Endothelial cell of umbilical vein (primary cell): ENCODE data around the gene SAMD4A. TPM values are rescaled to one million over a fixed set of nuclear protein-coding genes. Genes with fewer than 3 reads are reported as not detected.

Experiments used
- BruUV-seq: library from RNA; stranded (reverse); fragments of 400-500 nt; replicated peaks from 2 replicates; lab custom pipeline; 2021; lab: Mats Ljungman, UMichigan
- CTCF ChIA-PET: fragments of 300-600, 350-600 bp; sonication (Branson Sonifier 250); formaldehyde crosslinking; loops from one replicate; lab custom pipeline; 2021; ENCODE audit warnings: antibody characterized with exemption, inconsistent platforms; lab: Charles Lee
- POLR2A ChIA-PET: fragments of 300-600, 350-600 bp; sonication (Branson Sonifier 250); formaldehyde crosslinking; loops from one replicate; lab custom pipeline; 2021; ENCODE audit warnings: antibody characterized with exemption, inconsistent platforms; lab: Charles Lee
- DNase-seq: peaks from one replicate; pipeline ENCODE4 v3.0.0-alpha.2; 2011; ENCODE audit warnings: low read depth, low spot score
- FAIRE-seq: peaks from 2 replicates; lab custom pipeline; 2011; peaks lifted over from hg19 to GRCh38; lab: Jason Lieb, UNC
- H2AFZ ChIP-seq: 2 replicates; pipeline ENCODE4 v1.6.0; 2012; ENCODE audit warnings: low read depth, low read length, control low read depth, inconsistent platforms
- H3K27ac ChIP-seq: 2 replicates; pipeline ENCODE4 v1.5.1; 2011; ENCODE audit warnings: low read depth, mild to moderate bottlenecking, control low read depth, low read length, moderate library complexity; ENCODE audit not compliant: insufficient read depth
- H3K27me3 ChIP-seq, 2 experiments: 2 replicates each; pipeline versions ENCODE4 v1.6.0 to v1.6.1; 2011; ENCODE audit warnings: low read length in 2 of 2, mixed read lengths in 1 of 2; ENCODE audit not compliant: control insufficient read depth in 2 of 2, insufficient read depth in 2 of 2
- H3K36me3 ChIP-seq, 2 experiments: 2 replicates in 1 of 2; 3 replicates in 1 of 2; pipeline ENCODE4 v1.5.1; 2011; ENCODE audit warnings: low read length in 2 of 2, mild to moderate bottlenecking in 1 of 2, moderate library complexity in 1 of 2; ENCODE audit not compliant: control insufficient read depth in 2 of 2, insufficient read depth in 2 of 2; ENCODE audit errors: extremely low read depth in 1 of 2
- H3K4me1 ChIP-seq: 3 replicates; pipeline ENCODE4 v1.5.1; 2011; ENCODE audit warnings: mild to moderate bottlenecking, low read length; ENCODE audit not compliant: control insufficient read depth, insufficient read depth; ENCODE audit errors: extremely low read depth
- H3K4me2 ChIP-seq: 2 replicates; pipeline ENCODE4 v1.6.1; 2011; ENCODE audit warnings: low read length, control low read depth, mixed read lengths; ENCODE audit not compliant: insufficient read depth
- H3K4me3 ChIP-seq, 3 experiments: fragments of 200-600 bp in 1 of 3; sonication (generic), shearing (Covaris generic) in 1 of 3; replicated peaks in 1 of 3; 2 replicates each; pipeline ENCODE4 v1.5.1; 2011 to 2016; ENCODE audit warnings: control low read depth in 3 of 3, low read length in 3 of 3, mild to moderate bottlenecking in 2 of 3, inconsistent platforms in 1 of 3, low read depth in 1 of 3, moderate library complexity in 1 of 3; ENCODE audit not compliant: insufficient read depth in 1 of 3
- H3K79me2 ChIP-seq: 2 replicates; pipeline ENCODE4 v1.6.0; 2012; ENCODE audit warnings: low read length, inconsistent platforms; ENCODE audit not compliant: control insufficient read depth, insufficient read depth
- H3K9ac ChIP-seq: replicated peaks from 2 replicates; pipeline ENCODE3; 2011; ENCODE audit warnings: low read length, control low read depth; ENCODE audit not compliant: insufficient read depth; ENCODE audit errors: extremely low read depth
- H3K9me1 ChIP-seq: replicated peaks from 3 replicates; pipeline ENCODE4 v1.6.0; 2011; ENCODE audit warnings: mild to moderate bottlenecking, low read length; ENCODE audit not compliant: control insufficient read depth, insufficient read depth; ENCODE audit errors: extremely low read depth
- H3K9me3 ChIP-seq: replicated peaks from 2 replicates; pipeline ENCODE4 v1.5.1; 2012; ENCODE audit warnings: low read length, inconsistent platforms; ENCODE audit not compliant: control insufficient read depth, insufficient read depth
- H4K20me1 ChIP-seq: replicated peaks from 2 replicates; pipeline ENCODE3; 2011; ENCODE audit warnings: mild to moderate bottlenecking, low read length; ENCODE audit not compliant: control insufficient read depth, insufficient read depth; ENCODE audit errors: extremely low read depth
- CTCF ChIP-seq, 2 donors: IDR thresholded peaks; 1 replicate in 1 of 2; 2 replicates in 1 of 2; pipeline ENCODE4 v1.5.1; 2011; ENCODE audit warnings: low read length in 2 of 2, mild to moderate bottlenecking in 2 of 2, moderate library complexity in 2 of 2, control low read depth in 1 of 2, inconsistent platforms in 1 of 2, low read depth in 1 of 2; ENCODE audit not compliant: insufficient read depth in 1 of 2; ENCODE audit errors: extremely low read depth in 1 of 2
- EZH2 ChIP-seq: IDR thresholded peaks from 2 replicates; pipeline ENCODE4 v1.6.1; 2012; ENCODE audit warnings: borderline replicate concordance, low read depth, mild to moderate bottlenecking, moderate library complexity, low read length, inconsistent platforms; ENCODE audit not compliant: severe bottlenecking
- FOS ChIP-seq: IDR thresholded peaks from 2 replicates; pipeline ENCODE4 v1.6.1; 2011; ENCODE audit warnings: mild to moderate bottlenecking, low read length, moderate library complexity, borderline replicate concordance; ENCODE audit not compliant: insufficient read depth
- GATA2 ChIP-seq: IDR thresholded peaks from 2 replicates; pipeline ENCODE4 v1.7.0; 2011; ENCODE audit warnings: low read depth, mild to moderate bottlenecking, moderate library complexity, mixed read lengths, low read length; ENCODE audit not compliant: insufficient read length, insufficient read depth
- JUN ChIP-seq: IDR thresholded peaks from 2 replicates; pipeline ENCODE4 v1.6.1; 2011; ENCODE audit warnings: borderline replicate concordance, low read depth; ENCODE audit not compliant: insufficient read length, insufficient read depth
- MYC ChIP-seq: IDR thresholded peaks from one replicate; pipeline ENCODE4 v1.6.1; 2011; ENCODE audit warnings: mild to moderate bottlenecking, low read depth, low read length
- POLR2A ChIP-seq: IDR thresholded peaks from 2 replicates; pipeline ENCODE4 v1.6.1; 2012; ENCODE audit warnings: low read depth, mild to moderate bottlenecking, control low read depth, low read length
- POLR2AphosphoS5 ChIP-seq: IDR thresholded peaks from 2 replicates; pipeline ENCODE4 v1.6.1; 2012; ENCODE audit warnings: low read depth, mild to moderate bottlenecking, control low read depth, low read length, moderate library complexity; ENCODE audit not compliant: insufficient read depth
- dilution Hi-C: fragments of 300-500 bp; cut with MboI; formaldehyde crosslinking; loops from one replicate; pipeline ENCODE4 v1.15.0; 2019; ENCODE audit warnings: low sequenced_read_pairs; ENCODE audit not compliant: extremely low pct_ligation_motif_present
- intact Hi-C: fragments of 100-400 bp; cut with micrococcal nuclease; formaldehyde crosslinking; loops from one replicate; pipeline ENCODE4 v1.10.0; 2022
- polyA plus RNA-seq, 4 experiments: library from polyadenylated mRNA; depleted of rRNA in 3 of 4; stranded (reverse) in 3 of 4; unstranded in 1 of 4; fragments of >200 nt; gene quantifications; 2 replicates each; pipeline versions ENCODE4 v1.2.1 to v1.2.3, GENCODE V29; 2011 to 2012; ENCODE audit warnings: missing spikeins in 1 of 4
- total RNA-seq: library from RNA; stranded (reverse); gene quantifications from 2 replicates; pipeline ENCODE4 v1.2.3, GENCODE V29; 2021
- TF ChIP-seq, protein P1 (sequence below): IDR thresholded peaks from 2 replicates; pipeline ENCODE4 v1.6.1; 2011; ENCODE audit not compliant: insufficient read depth, insufficient read length

Gene SAMD4A
- total and polyA plus RNA-seq, 2 donors (not counting 3 experiments of a cell fraction or from before 2014, with no cell fraction given), result 37.7 to 95.3 TPM

GRCh38 chr14:54784657-54785056 lies 217.7 kb downstream of the SAMD4A start:
- H3K4me1 ChIP-seq, result no peaks in the 10 kb centered on the region
- ChIA-PET CTCF (interaction anchor here (0.8 to 2.9 kb wide), 6 partner anchors 10 to 220 kb away, joined by 3 to 11 read pairs (median 8); no protein-coding TSS in a partner anchor), POLR2A (no interaction called here)
- dilution Hi-C loops (no loop called here), intact Hi-C loops (no loop called here)
- H3K9ac ChIP-seq, result no peak overlapping the region
- peaks cover 12 to 66% of the 10 kb centered on the region in 2 experiments for H3K36me3 ChIP-seq
- H2AFZ ChIP-seq, result no peak overlapping the region
- TF ChIP-seq JUN, result no peak
- TF ChIP-seq FOS, result no peak
- no peak for TF ChIP-seq POLR2A
- no peak for TF ChIP-seq POLR2AphosphoS5
- TF ChIP-seq MYC, result no peak
- no peak for TF ChIP-seq EZH2
- no peak for TF ChIP-seq CTCF (IDR thresholded peaks at IDR 0.05; ENCODE audit: extremely low read depth in 1 of 2, insufficient read depth in 1 of 2, low read depth in 1 of 2, low read length in 2 of 2)
- no peak for TF ChIP-seq GATA2
- TF ChIP-seq, protein P1, sequence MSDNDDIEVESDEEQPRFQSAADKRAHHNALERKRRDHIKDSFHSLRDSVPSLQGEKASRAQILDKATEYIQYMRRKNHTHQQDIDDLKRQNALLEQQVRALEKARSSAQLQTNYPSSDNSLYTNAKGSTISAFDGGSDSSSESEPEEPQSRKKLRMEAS, result no peak
- no peak overlapping the region for H3K4me2 ChIP-seq
- no peaks in the 10 kb centered on the region for H3K9me1 ChIP-seq
- H3K4me3 ChIP-seq, result no peak overlapping the region
- no peaks in the 10 kb centered on the region for H3K9me3 ChIP-seq
- FAIRE-seq (no peak), DNase-seq (no peak)
- no peak overlapping the region for H3K27ac ChIP-seq
- H4K20me1 ChIP-seq, result no peaks in the 10 kb centered on the region
- BruUV-seq, result no TSS peak
- no peaks in the 10 kb centered on the region for H3K27me3 ChIP-seq
- H3K79me2 ChIP-seq, result no peaks in the 10 kb centered on the region
